ENCODE data around the gene CNTNAP4.

CNTNAP4 gene

DNA sequence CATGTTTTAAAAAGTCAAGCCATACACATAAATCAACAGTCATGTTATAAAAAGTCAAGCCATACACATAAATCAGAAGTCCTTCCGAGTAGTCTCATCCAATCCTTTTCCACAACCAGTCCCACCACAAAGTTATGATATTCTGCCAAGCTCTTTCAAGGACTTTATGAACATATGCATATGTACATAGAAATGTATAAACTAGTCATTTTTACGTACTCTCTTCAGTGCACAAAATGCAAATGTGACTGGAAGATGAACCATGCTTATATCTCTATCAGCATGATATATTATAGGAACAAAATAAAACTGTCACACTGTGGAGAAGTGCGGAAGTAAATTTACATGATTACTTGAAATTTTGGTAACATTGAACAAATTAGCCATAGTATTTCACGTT lies 200.9 kb downstream of the CNTNAP4 start:
- TF ChIP-seq, protein P1, sequence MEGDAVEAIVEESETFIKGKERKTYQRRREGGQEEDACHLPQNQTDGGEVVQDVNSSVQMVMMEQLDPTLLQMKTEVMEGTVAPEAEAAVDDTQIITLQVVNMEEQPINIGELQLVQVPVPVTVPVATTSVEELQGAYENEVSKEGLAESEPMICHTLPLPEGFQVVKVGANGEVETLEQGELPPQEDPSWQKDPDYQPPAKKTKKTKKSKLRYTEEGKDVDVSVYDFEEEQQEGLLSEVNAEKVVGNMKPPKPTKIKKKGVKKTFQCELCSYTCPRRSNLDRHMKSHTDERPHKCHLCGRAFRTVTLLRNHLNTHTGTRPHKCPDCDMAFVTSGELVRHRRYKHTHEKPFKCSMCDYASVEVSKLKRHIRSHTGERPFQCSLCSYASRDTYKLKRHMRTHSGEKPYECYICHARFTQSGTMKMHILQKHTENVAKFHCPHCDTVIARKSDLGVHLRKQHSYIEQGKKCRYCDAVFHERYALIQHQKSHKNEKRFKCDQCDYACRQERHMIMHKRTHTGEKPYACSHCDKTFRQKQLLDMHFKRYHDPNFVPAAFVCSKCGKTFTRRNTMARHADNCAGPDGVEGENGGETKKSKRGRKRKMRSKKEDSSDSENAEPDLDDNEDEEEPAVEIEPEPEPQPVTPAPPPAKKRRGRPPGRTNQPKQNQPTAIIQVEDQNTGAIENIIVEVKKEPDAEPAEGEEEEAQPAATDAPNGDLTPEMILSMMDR (IDR thresholded peaks at IDR 0.05; ENCODE audit: extremely low read depth, missing control alignments) = no peak

GRCh38 chr16:76483307-76483909 lies 206.2 kb downstream of the CNTNAP4 start:
- TF ChIP-seq, protein P1 (IDR thresholded peaks at IDR 0.05; ENCODE audit: extremely low read depth, missing control alignments) = no peak
- DNase-seq (ENCODE audit: low spot score) = no peak

More for the DNA sequence above, 200.9 kb downstream of the CNTNAP4 start:
- DNase-seq (ENCODE audit: low spot score) = no peak

GRCh38 chr16:76484020-76484419 lies 206.8 kb downstream of the CNTNAP4 start:
- TF ChIP-seq, protein P1 (IDR thresholded peaks at IDR 0.05; ENCODE audit: extremely low read depth, missing control alignments) = no peak
- no peak for DNase-seq (ENCODE audit: low spot score)

DNA sequence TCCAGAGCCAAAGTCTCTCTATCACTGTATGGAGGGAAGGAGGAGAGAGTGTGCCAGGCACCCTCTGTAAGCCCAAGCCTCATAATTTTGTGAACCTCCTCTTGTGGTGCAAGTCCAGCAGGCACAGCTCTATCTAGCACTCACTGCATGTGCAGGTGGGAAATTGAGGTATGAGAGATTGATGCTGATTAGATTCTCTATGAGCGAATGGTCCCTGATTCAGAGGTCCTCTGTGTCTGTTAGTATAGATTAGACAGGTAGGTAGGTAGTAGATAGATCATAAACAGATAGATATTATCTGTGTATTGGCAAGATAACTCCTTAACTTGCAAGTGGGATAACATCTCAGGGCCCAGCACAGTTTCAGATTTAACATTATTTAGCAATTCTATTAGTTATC lies 209.5 kb downstream of the CNTNAP4 start:
- TF ChIP-seq, protein P1 (IDR thresholded peaks at IDR 0.05; ENCODE audit: extremely low read depth, missing control alignments) = no peak
- DNase-seq (ENCODE audit: low spot score) = no peak

DNA sequence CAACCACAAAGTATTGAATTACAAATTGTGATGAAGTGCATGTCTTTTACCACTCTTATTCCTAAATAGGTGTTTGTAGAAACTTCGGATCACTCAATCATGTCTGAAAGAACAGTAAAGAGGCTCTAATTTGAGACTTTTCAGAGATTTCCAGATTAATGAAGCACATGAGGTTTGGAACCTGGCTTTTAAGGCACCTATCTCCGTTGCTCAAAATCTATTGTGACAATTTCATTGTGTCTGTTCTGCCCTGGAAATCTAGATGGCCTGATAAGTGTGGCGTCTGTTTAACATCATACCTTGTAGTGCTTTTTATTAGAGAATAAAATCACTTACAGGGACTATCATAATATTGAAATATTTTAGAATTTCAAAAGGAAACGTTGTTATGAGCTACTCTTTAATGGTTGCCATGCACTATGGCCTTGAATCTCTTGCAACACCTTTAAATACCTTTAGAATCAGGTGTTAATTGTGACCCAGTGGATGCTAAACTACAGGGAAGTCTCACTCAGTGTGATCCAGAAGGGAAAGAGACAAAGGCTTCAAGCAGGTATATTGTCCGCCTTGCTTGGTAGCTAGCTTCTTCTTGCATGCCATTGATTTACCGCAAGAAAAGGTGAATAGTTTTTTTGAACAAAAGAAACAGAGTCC lies 210.3 kb downstream of the CNTNAP4 start:
- TF ChIP-seq, protein P1 (IDR thresholded peaks at IDR 0.05; ENCODE audit: extremely low read depth, missing control alignments) = no peak
- no peak for DNase-seq (ENCODE audit: low spot score)

- TF ChIP-seq, protein P1 (IDR thresholded peaks at IDR 0.05; ENCODE audit: extremely low read depth, missing control alignments) = no peak
- DNase-seq (ENCODE audit: low spot score) = no peak
Observed at GRCh38 chr16:76488065-76488417, 210.8 kb downstream of the CNTNAP4 start.

DNA sequence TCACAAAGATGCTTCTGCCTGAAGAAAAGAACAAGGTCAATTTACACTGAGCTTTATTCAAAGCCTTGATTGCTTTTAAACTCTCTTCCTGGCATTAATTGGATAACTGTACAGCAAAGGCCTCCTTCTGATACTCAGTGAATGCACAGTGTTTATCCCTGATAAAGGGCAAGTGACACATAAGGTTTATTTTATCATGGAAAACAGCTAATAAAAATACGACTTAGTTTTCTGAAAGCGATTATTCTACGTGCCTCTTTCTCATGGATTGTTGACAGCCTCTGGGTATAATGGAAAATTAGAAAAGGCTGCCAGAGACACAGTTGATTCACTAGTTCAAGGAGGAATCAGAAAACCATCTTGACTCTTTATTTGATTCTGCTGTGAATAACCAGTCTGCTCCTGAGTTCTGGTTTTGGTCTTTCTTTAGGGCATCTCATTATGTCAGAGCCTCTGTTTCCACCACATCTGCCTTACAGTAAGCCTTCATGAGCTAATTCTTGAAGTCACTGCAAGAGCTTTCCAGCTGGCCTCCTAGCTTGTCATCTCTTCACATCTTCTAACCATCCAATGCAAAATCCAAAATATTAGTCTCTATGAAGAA lies 212.9 kb downstream of the CNTNAP4 start:
- no peak for DNase-seq (ENCODE audit: low spot score)
- TF ChIP-seq, protein P1 (IDR thresholded peaks at IDR 0.05; ENCODE audit: extremely low read depth, missing control alignments) = no peak
